Measurements from ENCODE around the gene SCARF2. TPM values are rescaled to one million over a fixed set of nuclear protein-coding genes. Genes with fewer than 3 reads are reported as not detected.

Gene SCARF2
- polyA plus RNA-seq, 2 of the 4 experiments (the other 2 are of a cell fraction): 0.35 to 0.66 TPM

DNA sequence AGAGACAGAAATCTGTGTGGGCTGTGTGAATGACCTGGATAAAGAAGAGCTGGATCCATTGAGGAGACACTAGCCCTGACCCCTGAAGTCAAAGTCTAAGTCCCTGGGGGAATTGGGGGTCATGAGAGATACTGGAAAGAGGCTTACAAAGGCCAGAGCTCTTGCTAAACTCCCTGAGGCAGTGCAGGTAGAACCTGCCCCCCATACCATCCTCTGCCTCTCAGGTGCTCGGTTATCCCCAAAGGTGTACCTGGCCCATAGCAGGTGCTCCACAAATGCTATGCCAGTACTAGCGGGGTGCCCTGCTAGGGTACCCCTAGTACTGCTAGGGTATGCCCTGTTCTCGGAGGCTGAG, 19.1 kb upstream of the SCARF2 start:
- CTCF ChIA-PET: interaction anchor here (0.7 to 5.0 kb wide), 11 partner anchors 8 to 74 kb away, joined by 3 to 55 read pairs (median 3); partner anchors contain the start of gene MED15
- H3K9me3 ChIP-seq: no peaks in the 10 kb centered on the region
- TF ChIP-seq CHD4 (IDR thresholded peaks at IDR 0.05; ENCODE audit: borderline replicate concordance): no peak
- TF ChIP-seq SMC3 (IDR thresholded peaks at IDR 0.05): no peak
- no peak for TF ChIP-seq ZSCAN20 (CRISPR knock-in tag; IDR thresholded peaks at IDR 0.05)
- TF ChIP-seq HOXA7 (CRISPR knock-in tag; IDR thresholded peaks at IDR 0.05): no peak
- TF ChIP-seq, protein P1, sequence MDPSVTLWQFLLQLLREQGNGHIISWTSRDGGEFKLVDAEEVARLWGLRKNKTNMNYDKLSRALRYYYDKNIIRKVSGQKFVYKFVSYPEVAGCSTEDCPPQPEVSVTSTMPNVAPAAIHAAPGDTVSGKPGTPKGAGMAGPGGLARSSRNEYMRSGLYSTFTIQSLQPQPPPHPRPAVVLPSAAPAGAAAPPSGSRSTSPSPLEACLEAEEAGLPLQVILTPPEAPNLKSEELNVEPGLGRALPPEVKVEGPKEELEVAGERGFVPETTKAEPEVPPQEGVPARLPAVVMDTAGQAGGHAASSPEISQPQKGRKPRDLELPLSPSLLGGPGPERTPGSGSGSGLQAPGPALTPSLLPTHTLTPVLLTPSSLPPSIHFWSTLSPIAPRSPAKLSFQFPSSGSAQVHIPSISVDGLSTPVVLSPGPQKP (IDR thresholded peaks at IDR 0.05; ENCODE audit: low read depth, low read length): no peak
- no peak for TF ChIP-seq NR3C1 (IDR thresholded peaks at IDR 0.05)
- TF ChIP-seq EHMT2 (IDR thresholded peaks at IDR 0.05; ENCODE audit: low read depth): no peak
- TF ChIP-seq, protein P2, sequence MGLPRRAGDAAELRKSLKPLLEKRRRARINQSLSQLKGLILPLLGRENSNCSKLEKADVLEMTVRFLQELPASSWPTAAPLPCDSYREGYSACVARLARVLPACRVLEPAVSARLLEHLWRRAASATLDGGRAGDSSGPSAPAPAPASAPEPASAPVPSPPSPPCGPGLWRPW (IDR thresholded peaks at IDR 0.05): no peak
- no peak for TF ChIP-seq BHLHE40 (IDR thresholded peaks at IDR 0.05; ENCODE audit: low read depth, low read length)
- H3K27ac ChIP-seq: no peak overlapping the region
- ATAC-seq: peak; percentile 18 to 26; a peak in 3 of 6 replicates
- WGBS (ENCODE audit: missing lambda C conversion rate): 82% methylated on average over 3 of the region's 3 CpGs
- 0 out of 3 replicates have a peak, but pooled peaks cover 2% of the 10 kb centered on the region for H3K4me1 ChIP-seq
- DNase-seq (ENCODE audit: low read depth in 1 of 2, low spot score in 1 of 2): no peak
- no peak overlapping the region for H3K4me2 ChIP-seq
- no peak overlapping the region for H3K4me3 ChIP-seq
- FAIRE-seq: no peak
- POLR2A ChIA-PET: interaction anchor here (0.6 to 1.0 kb wide), 2 partner anchors 38 to 1241 kb away, joined by 4 to 5 read pairs; no protein-coding TSS in a partner anchor

DNA sequence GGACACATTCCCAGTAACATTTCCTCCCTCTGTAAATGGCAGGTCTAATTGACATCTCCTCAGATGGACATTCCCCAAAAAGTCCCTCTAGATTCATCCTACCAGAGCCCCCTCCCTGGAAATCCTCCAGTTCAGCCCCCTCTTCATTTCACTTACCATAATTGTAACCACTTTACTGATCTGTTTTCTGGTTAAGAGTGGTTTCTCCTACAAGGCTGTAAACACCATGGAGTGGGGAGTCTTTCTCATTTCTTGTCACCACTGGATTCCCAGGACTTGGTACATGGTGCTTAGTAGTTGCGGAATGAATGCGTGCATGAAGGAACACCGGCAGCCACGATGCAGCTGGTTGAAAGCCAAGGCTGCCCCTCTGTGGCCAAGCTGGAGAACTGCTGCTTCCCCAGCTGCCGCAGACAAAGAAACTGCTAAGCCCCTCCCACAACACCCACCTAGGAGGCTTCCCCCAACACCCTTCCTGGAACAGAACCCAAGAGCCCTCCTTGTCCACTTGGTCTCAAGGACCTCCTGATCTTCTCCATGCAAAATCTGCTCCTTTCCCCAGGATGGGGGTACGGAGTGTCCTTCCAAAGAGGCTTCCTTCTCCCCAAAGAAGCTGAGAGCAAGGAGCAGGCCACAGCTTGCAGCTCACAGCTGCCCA, 18.6 kb upstream of the SCARF2 start:
- Histone ChIP-seq H3K4me3 (no peak overlapping the region), H3K9me3 (no peaks in the 10 kb centered on the region), H3K4me2 (no peak overlapping the region), H3K4me1 (0 out of 3 replicates have a peak, but pooled peaks cover 2% of the 10 kb centered on the region), H3K27ac (no peak overlapping the region)
- CTCF ChIA-PET: interaction anchor here (0.7 to 5.0 kb wide), 11 partner anchors 9 to 74 kb away, joined by 3 to 55 read pairs (median 3); partner anchors contain the start of gene MED15
- peak; percentile 54 to 72 for DNase-seq (ENCODE audit: low read depth in 1 of 2, low spot score in 1 of 2)
- WGBS (ENCODE audit: missing lambda C conversion rate): 25% methylated on average over 6 of the region's 6 CpGs
- TF ChIP-seq, protein P3, sequence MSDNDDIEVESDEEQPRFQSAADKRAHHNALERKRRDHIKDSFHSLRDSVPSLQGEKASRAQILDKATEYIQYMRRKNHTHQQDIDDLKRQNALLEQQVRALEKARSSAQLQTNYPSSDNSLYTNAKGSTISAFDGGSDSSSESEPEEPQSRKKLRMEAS (IDR thresholded peaks at IDR 0.05): 0 out of 2 replicates have a peak, but pooled peaks have one; percentile 18
- TF ChIP-seq, protein P2 (IDR thresholded peaks at IDR 0.05): no peak
- TF ChIP-seq, protein P4, sequence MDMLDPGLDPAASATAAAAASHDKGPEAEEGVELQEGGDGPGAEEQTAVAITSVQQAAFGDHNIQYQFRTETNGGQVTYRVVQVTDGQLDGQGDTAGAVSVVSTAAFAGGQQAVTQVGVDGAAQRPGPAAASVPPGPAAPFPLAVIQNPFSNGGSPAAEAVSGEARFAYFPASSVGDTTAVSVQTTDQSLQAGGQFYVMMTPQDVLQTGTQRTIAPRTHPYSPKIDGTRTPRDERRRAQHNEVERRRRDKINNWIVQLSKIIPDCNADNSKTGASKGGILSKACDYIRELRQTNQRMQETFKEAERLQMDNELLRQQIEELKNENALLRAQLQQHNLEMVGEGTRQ (IDR thresholded peaks at IDR 0.05): no peak
- TF ChIP-seq JUN (IDR thresholded peaks at IDR 0.05) (no peak), EP300 (IDR thresholded peaks at IDR 0.05) (no peak), KDM5A (IDR thresholded peaks at IDR 0.05) (no peak), GATA3 (IDR thresholded peaks at IDR 0.05; ENCODE audit: borderline replicate concordance) (no peak), ESRRA (IDR thresholded peaks at IDR 0.05; ENCODE audit: borderline replicate concordance, low read length) (no peak), MAFK (IDR thresholded peaks at IDR 0.05; ENCODE audit: partially characterized antibody) (no peak), CHD4 (IDR thresholded peaks at IDR 0.05; ENCODE audit: borderline replicate concordance) (no peak), SMC3 (IDR thresholded peaks at IDR 0.05) (peak; percentile 57), ZNF302 (CRISPR knock-in tag; IDR thresholded peaks at IDR 0.05) (no peak), EHF (CRISPR knock-in tag; IDR thresholded peaks at IDR 0.05) (no peak), HDAC2 (IDR thresholded peaks at IDR 0.05) (no peak), CBX2 (IDR thresholded peaks at IDR 0.05; ENCODE audit: borderline replicate concordance, low read depth) (no peak), RAD21 (conservative IDR thresholded peaks at IDR 0.05 in 1 of 2, IDR thresholded peaks at IDR 0.05 in 1 of 2) (peak; percentile 72 to 75)
- TF ChIP-seq, protein P5, sequence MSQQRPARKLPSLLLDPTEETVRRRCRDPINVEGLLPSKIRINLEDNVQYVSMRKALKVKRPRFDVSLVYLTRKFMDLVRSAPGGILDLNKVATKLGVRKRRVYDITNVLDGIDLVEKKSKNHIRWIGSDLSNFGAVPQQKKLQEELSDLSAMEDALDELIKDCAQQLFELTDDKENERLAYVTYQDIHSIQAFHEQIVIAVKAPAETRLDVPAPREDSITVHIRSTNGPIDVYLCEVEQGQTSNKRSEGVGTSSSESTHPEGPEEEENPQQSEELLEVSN (IDR thresholded peaks at IDR 0.05; ENCODE audit: borderline replicate concordance, low read depth): no peak
- TF ChIP-seq, protein P6, sequence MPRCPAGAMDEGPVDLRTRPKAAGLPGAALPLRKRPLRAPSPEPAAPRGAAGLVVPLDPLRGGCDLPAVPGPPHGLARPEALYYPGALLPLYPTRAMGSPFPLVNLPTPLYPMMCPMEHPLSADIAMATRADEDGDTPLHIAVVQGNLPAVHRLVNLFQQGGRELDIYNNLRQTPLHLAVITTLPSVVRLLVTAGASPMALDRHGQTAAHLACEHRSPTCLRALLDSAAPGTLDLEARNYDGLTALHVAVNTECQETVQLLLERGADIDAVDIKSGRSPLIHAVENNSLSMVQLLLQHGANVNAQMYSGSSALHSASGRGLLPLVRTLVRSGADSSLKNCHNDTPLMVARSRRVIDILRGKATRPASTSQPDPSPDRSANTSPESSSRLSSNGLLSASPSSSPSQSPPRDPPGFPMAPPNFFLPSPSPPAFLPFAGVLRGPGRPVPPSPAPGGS (IDR thresholded peaks at IDR 0.05): no peak
- TF ChIP-seq, protein P7, sequence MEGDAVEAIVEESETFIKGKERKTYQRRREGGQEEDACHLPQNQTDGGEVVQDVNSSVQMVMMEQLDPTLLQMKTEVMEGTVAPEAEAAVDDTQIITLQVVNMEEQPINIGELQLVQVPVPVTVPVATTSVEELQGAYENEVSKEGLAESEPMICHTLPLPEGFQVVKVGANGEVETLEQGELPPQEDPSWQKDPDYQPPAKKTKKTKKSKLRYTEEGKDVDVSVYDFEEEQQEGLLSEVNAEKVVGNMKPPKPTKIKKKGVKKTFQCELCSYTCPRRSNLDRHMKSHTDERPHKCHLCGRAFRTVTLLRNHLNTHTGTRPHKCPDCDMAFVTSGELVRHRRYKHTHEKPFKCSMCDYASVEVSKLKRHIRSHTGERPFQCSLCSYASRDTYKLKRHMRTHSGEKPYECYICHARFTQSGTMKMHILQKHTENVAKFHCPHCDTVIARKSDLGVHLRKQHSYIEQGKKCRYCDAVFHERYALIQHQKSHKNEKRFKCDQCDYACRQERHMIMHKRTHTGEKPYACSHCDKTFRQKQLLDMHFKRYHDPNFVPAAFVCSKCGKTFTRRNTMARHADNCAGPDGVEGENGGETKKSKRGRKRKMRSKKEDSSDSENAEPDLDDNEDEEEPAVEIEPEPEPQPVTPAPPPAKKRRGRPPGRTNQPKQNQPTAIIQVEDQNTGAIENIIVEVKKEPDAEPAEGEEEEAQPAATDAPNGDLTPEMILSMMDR (IDR thresholded peaks at IDR 0.05): peak; percentile 57
- no peak for FAIRE-seq
- POLR2A ChIA-PET: interaction anchor here (1.0 kb wide), 1 partner anchor 38 kb away, joined by 4 read pairs; no protein-coding TSS in a partner anchor
- ATAC-seq: peak; percentile 89 to 95
